ENCODE measurements around the gene UCMA.
"Not testable (repeated sequence)": the region's sequence is repeated elsewhere in the genome, so short reads cannot be mapped to it uniquely, and the experiment has no call there.

The UCMA gene

GRCh38 chr10:13234172-13234571, at the start of gene UCMA:
Gene UCMA (minus strand): TSS chr10:13234374. CDS start chr10:13234258, 116 bp downstream.
- DNase-seq = no peak

GRCh38 chr10:13282348-13282747, 48.2 kb upstream of the UCMA start:
- not testable (repeated sequence) for DNase-seq

GRCh38 chr10:13276749-13277365, 42.7 kb upstream of the UCMA start:
- DNase-seq = no peak

GRCh38 chr10:13276146-13276545, 42.0 kb upstream of the UCMA start:
- DNase-seq = not testable (repeated sequence)

- no peak for DNase-seq
Measured at GRCh38 chr10:13272164-13272571, 38.0 kb upstream of the UCMA start.

- no peak for DNase-seq
Measured at GRCh38 chr10:13271552-13272163, 37.5 kb upstream of the UCMA start.

GRCh38 chr10:13270877-13271551, 36.8 kb upstream of the UCMA start:
- DNase-seq = no peak

GRCh38 chr10:13268841-13269240, 34.7 kb upstream of the UCMA start:
- DNase-seq = no peak

GRCh38 chr10:13268310-13268709, 34.1 kb upstream of the UCMA start:
- DNase-seq = no peak

- DNase-seq = no peak
Measured at GRCh38 chr10:13263591-13263990, 29.4 kb upstream of the UCMA start.

GRCh38 chr10:13262433-13262832, 28.3 kb upstream of the UCMA start:
- DNase-seq = no peak

GRCh38 chr10:13257621-13258140, 23.5 kb upstream of the UCMA start:
- no peak for DNase-seq

GRCh38 chr10:13256627-13257026, 22.5 kb upstream of the UCMA start:
- no peak for DNase-seq

- DNase-seq = no peak
Measured at GRCh38 chr10:13253726-13254125, 19.6 kb upstream of the UCMA start.

GRCh38 chr10:13247784-13248183, 13.6 kb upstream of the UCMA start:
- no peak for DNase-seq

GRCh38 chr10:13247246-13247645, 13.1 kb upstream of the UCMA start:
- DNase-seq = no peak

- DNase-seq = not testable (repeated sequence)
Measured at GRCh38 chr10:13242260-13242659, 8.1 kb upstream of the UCMA start.

- no peak for DNase-seq
Measured at GRCh38 chr10:13241613-13242012, 7.4 kb upstream of the UCMA start.

- no peak for DNase-seq
Measured at GRCh38 chr10:13239923-13240322, 5.7 kb upstream of the UCMA start.

- no peak for DNase-seq
Measured at GRCh38 chr10:13238271-13239077, 4.3 kb upstream of the UCMA start.

- no peak for DNase-seq
Measured at GRCh38 chr10:13236638-13237037, 2.5 kb upstream of the UCMA start.

- DNase-seq = not testable (repeated sequence)
Measured at GRCh38 chr10:13234736-13235135, 562 bp upstream of the UCMA start.

- DNase-seq = no peak
Measured at GRCh38 chr10:13233358-13233757, 816 bp downstream of the UCMA start.

Measured in T1000 (cell line).